GM11168 (cell line): Measurements from ENCODE around the gene SHFL.

Experiments used
- in situ Hi-C: fragments of 300-500 bp; cut with MboI; formaldehyde crosslinking; loops from one replicate; pipeline ENCODE4 v1.12.0; 2022; ENCODE audit warnings: low sequenced_read_pairs; ENCODE audit not compliant: unreplicated experiment

SHFL gene

DNA sequence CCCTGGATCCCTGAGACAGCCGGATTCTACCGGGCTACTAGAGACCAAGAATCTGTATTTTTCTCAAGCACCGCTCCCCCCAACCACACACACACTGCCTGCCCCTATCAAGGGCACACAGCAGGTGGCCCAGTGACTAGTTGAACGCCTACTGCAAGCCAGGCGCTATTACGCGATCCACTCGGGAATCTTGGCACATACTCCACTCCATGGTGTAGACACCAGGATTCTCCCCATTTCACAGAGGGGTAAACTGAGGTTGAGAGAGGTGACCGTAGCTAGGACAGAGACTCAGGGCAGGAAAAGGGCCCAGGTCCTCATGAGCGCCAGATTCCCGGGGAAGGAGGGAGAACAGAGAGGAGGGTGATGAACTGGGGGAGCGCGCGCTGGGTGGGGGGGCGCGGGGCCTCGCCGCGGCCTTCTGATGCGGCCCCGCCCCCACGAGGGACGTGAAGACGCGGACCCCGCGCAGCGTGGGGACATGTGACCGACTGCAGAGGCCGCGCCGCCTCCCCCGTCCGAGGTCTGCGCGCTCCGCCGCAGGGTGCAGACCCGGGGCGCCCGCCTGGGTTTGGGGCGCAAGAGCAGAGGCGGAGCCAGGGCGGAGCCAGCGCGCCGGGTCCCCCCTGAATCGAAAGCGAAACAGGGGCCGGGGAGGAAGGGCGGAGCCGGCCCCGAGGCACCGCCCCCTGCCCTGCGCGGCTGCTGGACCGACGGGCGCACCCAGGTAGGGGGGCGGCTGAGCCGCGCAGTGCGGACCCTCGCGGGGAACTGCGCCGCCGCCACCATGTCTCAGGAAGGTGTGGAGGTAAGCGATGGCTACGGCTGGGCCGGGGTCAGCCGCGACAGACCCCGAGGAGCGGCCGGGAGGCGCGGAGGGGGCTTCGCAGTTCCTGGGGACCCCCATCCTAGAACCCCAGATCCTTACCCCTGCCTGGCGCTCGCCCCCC, at the start of gene SHFL:
SHFL (plus strand) TSS at position 677 of the 950 bp plus-strand sequence; CDS start at position 788, 111 bp downstream.
- in situ Hi-C loops, result no loop called here

GRCh38 chr19:10036601-10037071, 49.5 kb upstream of the SHFL start:
- in situ Hi-C loops, result no loop called here

DNA sequence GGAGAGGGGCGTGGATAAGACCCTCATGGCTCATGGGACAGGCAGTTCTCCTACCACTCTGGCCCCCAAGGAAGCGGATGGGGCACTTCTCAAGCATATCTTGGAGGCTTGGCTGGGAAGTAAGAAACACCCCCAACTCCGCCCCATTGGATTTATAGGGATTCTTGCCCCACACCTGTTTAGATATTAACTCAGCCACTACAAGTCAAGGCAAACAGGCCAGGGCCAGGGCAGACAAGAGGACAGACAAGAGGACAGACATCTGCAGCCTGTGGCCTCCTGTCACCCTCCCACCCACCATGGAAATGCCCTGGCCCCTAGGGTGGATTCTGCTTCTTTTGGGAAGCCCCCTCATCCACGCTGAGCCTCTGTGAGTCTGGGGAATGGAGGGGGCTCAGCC, 48.8 kb upstream of the SHFL start:
- in situ Hi-C loops, result no loop called here

- in situ Hi-C loops, result no loop called here
Observed at GRCh38 chr19:10037809-10038208, 48.3 kb upstream of the SHFL start.

- in situ Hi-C loops, result no loop called here
Observed at GRCh38 chr19:10043286-10043927, 42.7 kb upstream of the SHFL start.

GRCh38 chr19:10044390-10044789, 41.7 kb upstream of the SHFL start:
- in situ Hi-C loops, result no loop called here

- in situ Hi-C loops, result no loop called here
Observed at GRCh38 chr19:10045371-10045770, 40.7 kb upstream of the SHFL start.

GRCh38 chr19:10049626-10050025, 36.5 kb upstream of the SHFL start:
- in situ Hi-C loops, result no loop called here

DNA sequence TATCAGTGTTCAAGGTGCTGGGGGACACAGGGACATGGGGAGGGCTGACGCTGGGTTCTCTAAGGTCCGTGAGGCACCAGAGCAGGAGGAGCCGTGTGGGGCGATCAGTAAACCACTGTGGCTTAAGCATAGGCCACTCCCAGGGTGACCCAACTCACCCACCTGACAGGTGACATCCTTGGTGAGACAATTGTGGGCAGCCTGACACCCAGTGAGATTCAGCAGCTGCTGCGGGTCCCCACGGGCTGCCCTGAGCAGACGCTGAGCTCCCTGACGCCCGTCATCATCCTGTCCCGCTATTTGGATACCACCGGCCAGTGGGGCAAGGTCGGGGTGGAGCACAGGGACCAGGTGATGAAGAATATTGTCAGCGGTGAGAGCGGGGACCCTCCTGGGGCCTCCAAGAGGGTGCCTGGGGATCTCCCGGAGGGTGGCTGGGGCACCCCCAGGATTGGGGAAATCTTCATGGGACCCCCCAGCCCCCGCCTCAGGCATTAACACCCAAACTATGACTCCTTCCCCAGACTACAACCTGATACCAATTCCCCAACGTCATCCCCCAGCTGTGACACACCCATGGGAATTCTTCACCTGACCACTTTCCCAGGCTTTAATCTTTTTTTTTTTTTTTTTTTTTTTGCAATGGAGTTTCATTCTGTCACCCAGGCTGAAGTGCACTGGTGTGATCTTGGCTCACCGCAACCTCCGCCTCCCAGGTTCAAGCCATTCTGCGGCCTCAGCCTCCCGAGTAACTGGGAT, 33.3 kb upstream of the SHFL start:
- in situ Hi-C loops, result no loop called here

DNA sequence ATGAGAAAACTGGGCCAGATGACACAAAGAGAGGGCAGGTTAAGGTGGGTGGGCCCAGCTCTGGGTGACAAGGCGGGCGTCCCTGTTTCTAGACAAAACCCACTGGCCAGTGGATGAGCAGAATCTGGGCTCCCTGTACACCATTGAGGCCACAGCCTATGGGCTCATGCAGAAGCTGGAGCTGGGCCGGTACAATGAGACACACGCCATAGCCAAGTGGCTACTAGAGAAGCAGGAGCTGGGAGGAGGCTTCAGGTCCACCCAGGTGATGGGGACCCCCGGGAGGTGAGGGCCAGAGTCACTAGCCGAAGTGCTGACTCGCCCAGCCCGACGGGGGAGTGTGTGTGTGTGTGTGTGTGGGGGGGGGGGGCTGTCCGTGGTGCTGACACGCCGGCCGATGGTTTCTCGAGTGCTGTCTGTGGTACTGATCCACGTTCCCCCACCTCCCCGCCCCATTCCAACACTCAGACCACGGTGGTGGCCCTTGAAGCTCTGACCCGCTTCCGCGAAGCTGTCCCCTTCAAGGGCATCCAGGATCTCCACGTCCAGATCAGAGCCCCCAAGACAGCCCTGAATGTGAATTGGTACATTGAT, 24.3 kb upstream of the SHFL start:
- in situ Hi-C loops, result no loop called here

GRCh38 chr19:10068205-10068604, 17.9 kb upstream of the SHFL start:
- in situ Hi-C loops, result no loop called here

GRCh38 chr19:10069046-10069445, 17.1 kb upstream of the SHFL start:
- in situ Hi-C loops, result no loop called here

- in situ Hi-C loops, result no loop called here
Observed at GRCh38 chr19:10070730-10071446, 15.2 kb upstream of the SHFL start.

GRCh38 chr19:10074153-10074552, 12.0 kb upstream of the SHFL start:
- in situ Hi-C loops, result no loop called here

GRCh38 chr19:10076535-10076934, 9.6 kb upstream of the SHFL start:
- in situ Hi-C loops, result no loop called here

- in situ Hi-C loops, result no loop called here
Observed at GRCh38 chr19:10078329-10078728, 7.8 kb upstream of the SHFL start.

GRCh38 chr19:10079031-10079453, 7.1 kb upstream of the SHFL start:
- in situ Hi-C loops, result no loop called here

DNA sequence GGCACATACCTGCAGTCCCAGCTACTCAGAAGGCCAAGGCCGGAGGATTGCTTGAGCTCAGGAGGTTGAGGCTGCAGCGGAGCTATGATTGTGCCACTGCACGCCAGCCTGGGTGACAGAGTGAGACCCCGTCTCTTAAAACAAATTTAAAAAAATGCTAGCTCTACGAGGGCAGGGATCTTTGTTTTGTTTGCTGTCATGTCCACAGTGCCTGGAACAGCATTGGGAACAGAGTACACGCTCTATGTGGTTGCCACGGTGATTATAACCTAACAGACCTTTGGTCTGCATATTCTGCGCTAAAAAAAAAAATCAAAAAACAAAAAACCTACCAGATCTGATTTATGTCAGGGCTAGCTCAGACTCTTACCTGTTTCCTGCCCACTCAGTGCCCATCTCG, 2.2 kb upstream of the SHFL start:
- in situ Hi-C loops, result no loop called here

- in situ Hi-C loops, result no loop called here
Observed at GRCh38 chr19:10084803-10085202, 1.3 kb upstream of the SHFL start.
